ENCODE results near the gene PDXP.

GRCh38 chr22:37627545-37627944 is 31.0 kb upstream of the PDXP start:
- TF ChIP-seq, protein P1, sequence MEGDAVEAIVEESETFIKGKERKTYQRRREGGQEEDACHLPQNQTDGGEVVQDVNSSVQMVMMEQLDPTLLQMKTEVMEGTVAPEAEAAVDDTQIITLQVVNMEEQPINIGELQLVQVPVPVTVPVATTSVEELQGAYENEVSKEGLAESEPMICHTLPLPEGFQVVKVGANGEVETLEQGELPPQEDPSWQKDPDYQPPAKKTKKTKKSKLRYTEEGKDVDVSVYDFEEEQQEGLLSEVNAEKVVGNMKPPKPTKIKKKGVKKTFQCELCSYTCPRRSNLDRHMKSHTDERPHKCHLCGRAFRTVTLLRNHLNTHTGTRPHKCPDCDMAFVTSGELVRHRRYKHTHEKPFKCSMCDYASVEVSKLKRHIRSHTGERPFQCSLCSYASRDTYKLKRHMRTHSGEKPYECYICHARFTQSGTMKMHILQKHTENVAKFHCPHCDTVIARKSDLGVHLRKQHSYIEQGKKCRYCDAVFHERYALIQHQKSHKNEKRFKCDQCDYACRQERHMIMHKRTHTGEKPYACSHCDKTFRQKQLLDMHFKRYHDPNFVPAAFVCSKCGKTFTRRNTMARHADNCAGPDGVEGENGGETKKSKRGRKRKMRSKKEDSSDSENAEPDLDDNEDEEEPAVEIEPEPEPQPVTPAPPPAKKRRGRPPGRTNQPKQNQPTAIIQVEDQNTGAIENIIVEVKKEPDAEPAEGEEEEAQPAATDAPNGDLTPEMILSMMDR (IDR thresholded peaks at IDR 0.05; ENCODE audit: low read length) = no peak
- no peak for TF ChIP-seq EZH2phosphoT487 (IDR thresholded peaks at IDR 0.05; ENCODE audit: low read length)
